Measurements from ENCODE around the gene SESN1.
"Not testable (repeated sequence)": the region's sequence is repeated elsewhere in the genome, so short reads cannot be mapped to it uniquely, and the experiment has no call there.

The SESN1 gene

GRCh38 chr6:109094416-109095035 lies at the start of gene SESN1:
SESN1 (minus strand) TSS chr6:109094846; CDS start chr6:109094073, 773 bp downstream.
- peak within 1 kb of the TSS; percentile 87 for H3K4me3 ChIP-seq
- TF ChIP-seq Cebpa-rat (IDR thresholded peaks at IDR 0.05), result no peak
- H3K9ac ChIP-seq, result peak within 1 kb of the TSS; percentile 92
- H3K27ac ChIP-seq, result peak within 1 kb of the TSS; percentile 91
- H4K20me1 ChIP-seq, result peaks cover 6% of the 10 kb centered on the region; the same call in 1 of the 2 replicates
- H3K4me2 ChIP-seq, result peak within 1 kb of the TSS; percentile 95
- H3K27me3 ChIP-seq, result no peaks in the 10 kb centered on the region
- peaks cover 5% of the 10 kb centered on the region; the same call in 1 of the 2 replicates for H3K36me3 ChIP-seq
- H3K9me3 ChIP-seq, result no peaks in the 10 kb centered on the region
- H3K4me1 ChIP-seq, result peaks cover 39% of the 10 kb centered on the region

- TF ChIP-seq Cebpa-rat (IDR thresholded peaks at IDR 0.05), result no peak
- H3K4me3 ChIP-seq, result no peak overlapping the region
- H3K4me1 ChIP-seq, result no peaks in the 10 kb centered on the region
- peaks cover 16% of the 10 kb centered on the region for H3K9me3 ChIP-seq
- H3K27me3 ChIP-seq, result no peaks in the 10 kb centered on the region
- H3K27ac ChIP-seq, result no peak overlapping the region
- H3K9ac ChIP-seq, result no peak overlapping the region
- H4K20me1 ChIP-seq, result no peaks in the 10 kb centered on the region
- H3K36me3 ChIP-seq, result peaks cover 24% of the 10 kb centered on the region
- no peak overlapping the region for H3K4me2 ChIP-seq
Measured at GRCh38 chr6:109143191-109143590, 48.5 kb upstream of the SESN1 start.

- H3K4me1 ChIP-seq, H3K27me3 ChIP-seq, H3K27ac ChIP-seq, H4K20me1 ChIP-seq, H3K4me2 ChIP-seq, H3K4me3 ChIP-seq, H3K9ac ChIP-seq: not testable (repeated sequence)
- peaks cover 20% of the 10 kb centered on the region for H3K36me3 ChIP-seq
- H3K9me3 ChIP-seq, result peaks cover 16% of the 10 kb centered on the region
Measured at GRCh38 chr6:109142067-109142466, 47.4 kb upstream of the SESN1 start.

GRCh38 chr6:109139109-109139508 lies 44.5 kb upstream of the SESN1 start:
- Histone ChIP-seq H3K4me3 (no peak overlapping the region), H3K27me3 (no peaks in the 10 kb centered on the region), H3K27ac (no peak overlapping the region), H3K4me1 (no peaks in the 10 kb centered on the region), H4K20me1 (no peaks in the 10 kb centered on the region), H3K9me3 (peaks cover 16% of the 10 kb centered on the region), H3K36me3 (peaks cover 20% of the 10 kb centered on the region), H3K4me2 (no peak overlapping the region), H3K9ac (no peak overlapping the region)
- TF ChIP-seq Cebpa-rat (IDR thresholded peaks at IDR 0.05), result no peak

- Histone ChIP-seq H3K9me3 (peaks cover 14% of the 10 kb centered on the region), H3K36me3 (peaks cover 17% of the 10 kb centered on the region)
- H3K4me1 ChIP-seq, H4K20me1 ChIP-seq, H3K27me3 ChIP-seq, H3K27ac ChIP-seq, H3K4me3 ChIP-seq, H3K4me2 ChIP-seq, H3K9ac ChIP-seq: not testable (repeated sequence)
Measured at GRCh38 chr6:109136530-109136929, 41.9 kb upstream of the SESN1 start.

- H3K4me2 ChIP-seq, H3K9ac ChIP-seq, H4K20me1 ChIP-seq, H3K27me3 ChIP-seq, H3K27ac ChIP-seq, H3K4me3 ChIP-seq, H3K4me1 ChIP-seq: not testable (repeated sequence)
- peaks cover 11% of the 10 kb centered on the region for H3K9me3 ChIP-seq
- peaks cover 13% of the 10 kb centered on the region for H3K36me3 ChIP-seq
Measured at GRCh38 chr6:109136039-109136438, 41.4 kb upstream of the SESN1 start.

GRCh38 chr6:109135600-109135999 lies 41.0 kb upstream of the SESN1 start:
- H3K4me1 ChIP-seq, H4K20me1 ChIP-seq, H3K27me3 ChIP-seq, H3K4me3 ChIP-seq, H3K9ac ChIP-seq, H3K27ac ChIP-seq, H3K4me2 ChIP-seq, H3K36me3 ChIP-seq, H3K9me3 ChIP-seq: not testable (repeated sequence)

- H3K4me2 ChIP-seq, result no peak overlapping the region
- no peaks in the 10 kb centered on the region for H3K27me3 ChIP-seq
- no peaks in the 10 kb centered on the region for H4K20me1 ChIP-seq
- H3K4me3 ChIP-seq, result no peak overlapping the region
- H3K9ac ChIP-seq, result no peak overlapping the region
- no peak overlapping the region for H3K27ac ChIP-seq
- peaks cover 4% of the 10 kb centered on the region; the same call in 1 of the 2 replicates for H3K36me3 ChIP-seq
- H3K9me3 ChIP-seq, result 0 out of 2 replicates have a peak, but pooled peaks cover 3% of the 10 kb centered on the region
- no peaks in the 10 kb centered on the region for H3K4me1 ChIP-seq
- no peak for TF ChIP-seq Cebpa-rat (IDR thresholded peaks at IDR 0.05)
Measured at GRCh38 chr6:109130065-109130464, 35.4 kb upstream of the SESN1 start.

GRCh38 chr6:109125504-109125903 lies 30.9 kb upstream of the SESN1 start:
- Histone ChIP-seq H3K27me3 (no peaks in the 10 kb centered on the region), H3K4me1 (peaks cover 9% of the 10 kb centered on the region), H3K27ac (no peak overlapping the region), H3K4me3 (no peak overlapping the region), H3K36me3 (peaks cover 6% of the 10 kb centered on the region; the same call in 1 of the 2 replicates), H3K9me3 (no peaks in the 10 kb centered on the region), H3K4me2 (no peak overlapping the region), H4K20me1 (no peaks in the 10 kb centered on the region), H3K9ac (no peak overlapping the region)
- no peak for TF ChIP-seq Cebpa-rat (IDR thresholded peaks at IDR 0.05)

- H3K27me3 ChIP-seq, result no peaks in the 10 kb centered on the region
- no peak for TF ChIP-seq Cebpa-rat (IDR thresholded peaks at IDR 0.05)
- H3K4me1 ChIP-seq, result peaks cover 22% of the 10 kb centered on the region
- no peak overlapping the region for H3K4me3 ChIP-seq
- H3K9ac ChIP-seq, result no peak overlapping the region
- no peaks in the 10 kb centered on the region for H4K20me1 ChIP-seq
- no peak overlapping the region for H3K27ac ChIP-seq
- no peak overlapping the region for H3K4me2 ChIP-seq
- H3K36me3 ChIP-seq, result peaks cover 6% of the 10 kb centered on the region; the same call in 1 of the 2 replicates
- H3K9me3 ChIP-seq, result no peaks in the 10 kb centered on the region
Measured at GRCh38 chr6:109124219-109124618, 29.6 kb upstream of the SESN1 start.

- Histone ChIP-seq H3K4me2 (no peak overlapping the region; the same call in 1 of the 2 replicates), H3K27me3 (no peaks in the 10 kb centered on the region), H4K20me1 (no peaks in the 10 kb centered on the region), H3K9me3 (no peaks in the 10 kb centered on the region), H3K9ac (no peak overlapping the region), H3K36me3 (peaks cover 6% of the 10 kb centered on the region; the same call in 1 of the 2 replicates), H3K4me3 (no peak overlapping the region), H3K27ac (no peak overlapping the region), H3K4me1 (peaks cover 50% of the 10 kb centered on the region)
- no peak for TF ChIP-seq Cebpa-rat (IDR thresholded peaks at IDR 0.05)
Measured at GRCh38 chr6:109121411-109121810, 26.8 kb upstream of the SESN1 start.

Measured in BLaER1 (cell line).